ENCODE measurements around the gene TPRN.

GRCh38 chr9:137161558-137162486 lies 38.7 kb downstream of the TPRN start:
- TF ChIP-seq, protein P1, sequence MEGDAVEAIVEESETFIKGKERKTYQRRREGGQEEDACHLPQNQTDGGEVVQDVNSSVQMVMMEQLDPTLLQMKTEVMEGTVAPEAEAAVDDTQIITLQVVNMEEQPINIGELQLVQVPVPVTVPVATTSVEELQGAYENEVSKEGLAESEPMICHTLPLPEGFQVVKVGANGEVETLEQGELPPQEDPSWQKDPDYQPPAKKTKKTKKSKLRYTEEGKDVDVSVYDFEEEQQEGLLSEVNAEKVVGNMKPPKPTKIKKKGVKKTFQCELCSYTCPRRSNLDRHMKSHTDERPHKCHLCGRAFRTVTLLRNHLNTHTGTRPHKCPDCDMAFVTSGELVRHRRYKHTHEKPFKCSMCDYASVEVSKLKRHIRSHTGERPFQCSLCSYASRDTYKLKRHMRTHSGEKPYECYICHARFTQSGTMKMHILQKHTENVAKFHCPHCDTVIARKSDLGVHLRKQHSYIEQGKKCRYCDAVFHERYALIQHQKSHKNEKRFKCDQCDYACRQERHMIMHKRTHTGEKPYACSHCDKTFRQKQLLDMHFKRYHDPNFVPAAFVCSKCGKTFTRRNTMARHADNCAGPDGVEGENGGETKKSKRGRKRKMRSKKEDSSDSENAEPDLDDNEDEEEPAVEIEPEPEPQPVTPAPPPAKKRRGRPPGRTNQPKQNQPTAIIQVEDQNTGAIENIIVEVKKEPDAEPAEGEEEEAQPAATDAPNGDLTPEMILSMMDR (IDR thresholded peaks at IDR 0.05) = no peak
- TF ChIP-seq RAD21 (IDR thresholded peaks at IDR 0.05; ENCODE audit: low read length) = no peak
- no peak for TF ChIP-seq SIN3A (IDR thresholded peaks at IDR 0.05; ENCODE audit: borderline replicate concordance, low read depth, low read length)
- no peak for TF ChIP-seq REST (IDR thresholded peaks at IDR 0.05; ENCODE audit: low read depth, low read length)
- no peak for TF ChIP-seq FOXM1 (IDR thresholded peaks at IDR 0.05; ENCODE audit: low read depth)
- no peak for TF ChIP-seq YY1 (IDR thresholded peaks at IDR 0.05; ENCODE audit: low read depth)
- TF ChIP-seq ZBTB33 (IDR thresholded peaks at IDR 0.05; ENCODE audit: borderline replicate concordance, low read depth) = no peak
- no peak for TF ChIP-seq POLR2AphosphoS5 (IDR thresholded peaks at IDR 0.05; ENCODE audit: low read depth, low read length)
- no peak for TF ChIP-seq TEAD4 (IDR thresholded peaks at IDR 0.05; ENCODE audit: borderline replicate concordance, insufficient read depth)
- no peak for TF ChIP-seq MXI1 (IDR thresholded peaks at IDR 0.05; ENCODE audit: low read depth, low read length)
- TF ChIP-seq, protein P2, sequence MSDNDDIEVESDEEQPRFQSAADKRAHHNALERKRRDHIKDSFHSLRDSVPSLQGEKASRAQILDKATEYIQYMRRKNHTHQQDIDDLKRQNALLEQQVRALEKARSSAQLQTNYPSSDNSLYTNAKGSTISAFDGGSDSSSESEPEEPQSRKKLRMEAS (IDR thresholded peaks at IDR 0.05; ENCODE audit: low read depth) = no peak
- TF ChIP-seq USF2 (IDR thresholded peaks at IDR 0.05; ENCODE audit: borderline replicate concordance, low read depth, low read length) = no peak
- no peak for TF ChIP-seq GATA2 (CRISPR knock-in tag; IDR thresholded peaks at IDR 0.05)
- no peak for TF ChIP-seq NFIC (IDR thresholded peaks at IDR 0.05; ENCODE audit: borderline replicate concordance)
